SK-N-SH (cell line): ENCODE data around the gene NFASC.

ENCODE experiments used
- EP300 ChIP-seq, 2 experiments: IDR thresholded peaks; 2 replicates each; pipeline versions ENCODE4 v1.4.0 to v1.6.1; 2012; ENCODE audit warnings: borderline replicate concordance in 1 of 2, low read depth in 1 of 2, low read length in 1 of 2
- JUND ChIP-seq: IDR thresholded peaks from 2 replicates; pipeline ENCODE4 v1.4.0; 2012
- POLR2AphosphoS5 ChIP-seq: IDR thresholded peaks from 2 replicates; pipeline ENCODE4 v1.6.1; 2012; ENCODE audit warnings: low read depth, low read length
- RCOR1 ChIP-seq: fragments of 150-350 bp; IDR thresholded peaks from 2 replicates; pipeline ENCODE4 v1.6.1; 2017; ENCODE audit warnings: antibody characterized with exemption, low read length
- SIN3A ChIP-seq: IDR thresholded peaks from 2 replicates; pipeline ENCODE4 v1.6.1; 2012; ENCODE audit warnings: low read depth, mild to moderate bottlenecking, low read length, moderate library complexity, borderline replicate concordance
- TAF1 ChIP-seq: IDR thresholded peaks from 2 replicates; pipeline ENCODE4 v1.6.1; 2012; ENCODE audit warnings: low read depth, mild to moderate bottlenecking, low read length, moderate library complexity, borderline replicate concordance
- YY1 ChIP-seq: IDR thresholded peaks from 2 replicates; pipeline ENCODE4 v1.4.0; 2012; ENCODE audit warnings: low read depth, mild to moderate bottlenecking
- TF ChIP-seq, protein P1 (sequence below): fragments of 200-600 bp; sonication (generic); IDR thresholded peaks from 2 replicates; pipeline ENCODE4 v1.6.1; 2017; ENCODE audit warnings: antibody characterized with exemption, mild to moderate bottlenecking, moderate library complexity
- TF ChIP-seq, protein P2 (sequence below): IDR thresholded peaks from 2 replicates; pipeline ENCODE4; 2012
- TF ChIP-seq, protein P3 (sequence below): IDR thresholded peaks from 2 replicates; pipeline ENCODE4 v1.6.1; 2012; ENCODE audit warnings: mild to moderate bottlenecking, low read depth, low read length, moderate library complexity

DNA sequence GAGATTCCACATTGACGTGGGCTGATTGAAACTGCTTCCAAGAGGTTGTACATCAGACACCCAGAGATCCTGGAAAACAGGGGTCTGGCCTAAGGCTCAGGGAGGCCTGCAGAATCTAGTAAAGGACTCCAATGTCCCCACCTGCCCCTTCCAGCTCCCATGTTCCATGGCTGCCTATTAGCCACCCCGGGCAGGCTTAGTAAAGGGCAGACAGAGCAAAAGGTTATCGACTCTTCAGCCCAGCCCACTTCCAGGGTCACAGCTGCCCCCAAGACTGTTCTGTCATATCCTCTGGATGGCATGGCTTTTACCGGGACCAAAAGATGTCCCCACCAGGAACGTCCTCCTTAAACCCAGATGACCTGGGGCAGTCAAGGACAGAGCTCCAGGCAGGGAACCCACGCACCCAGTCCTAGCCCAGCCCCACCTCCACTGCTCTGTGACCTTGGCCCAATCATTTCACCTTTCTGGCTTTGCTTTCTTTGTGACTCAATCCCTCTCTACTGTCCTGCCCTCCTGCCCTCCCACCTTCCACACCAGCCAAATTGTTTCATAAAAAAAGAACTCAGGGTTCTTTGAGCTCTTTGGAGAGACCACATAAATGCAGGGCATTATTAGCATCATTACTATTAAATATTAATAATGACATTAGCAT, 167.6 kb downstream of the NFASC start:
- TF ChIP-seq, protein P1, sequence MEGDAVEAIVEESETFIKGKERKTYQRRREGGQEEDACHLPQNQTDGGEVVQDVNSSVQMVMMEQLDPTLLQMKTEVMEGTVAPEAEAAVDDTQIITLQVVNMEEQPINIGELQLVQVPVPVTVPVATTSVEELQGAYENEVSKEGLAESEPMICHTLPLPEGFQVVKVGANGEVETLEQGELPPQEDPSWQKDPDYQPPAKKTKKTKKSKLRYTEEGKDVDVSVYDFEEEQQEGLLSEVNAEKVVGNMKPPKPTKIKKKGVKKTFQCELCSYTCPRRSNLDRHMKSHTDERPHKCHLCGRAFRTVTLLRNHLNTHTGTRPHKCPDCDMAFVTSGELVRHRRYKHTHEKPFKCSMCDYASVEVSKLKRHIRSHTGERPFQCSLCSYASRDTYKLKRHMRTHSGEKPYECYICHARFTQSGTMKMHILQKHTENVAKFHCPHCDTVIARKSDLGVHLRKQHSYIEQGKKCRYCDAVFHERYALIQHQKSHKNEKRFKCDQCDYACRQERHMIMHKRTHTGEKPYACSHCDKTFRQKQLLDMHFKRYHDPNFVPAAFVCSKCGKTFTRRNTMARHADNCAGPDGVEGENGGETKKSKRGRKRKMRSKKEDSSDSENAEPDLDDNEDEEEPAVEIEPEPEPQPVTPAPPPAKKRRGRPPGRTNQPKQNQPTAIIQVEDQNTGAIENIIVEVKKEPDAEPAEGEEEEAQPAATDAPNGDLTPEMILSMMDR = no peak
- TF ChIP-seq TAF1 (no peak), RCOR1 (no peak), EP300 (IDR thresholded peaks at IDR 0.05; ENCODE audit: borderline replicate concordance in 1 of 2, low read depth in 1 of 2, low read length in 1 of 2) (no peak), POLR2AphosphoS5 (no peak), JUND (no peak), YY1 (no peak), SIN3A (no peak)
- TF ChIP-seq, protein P2, sequence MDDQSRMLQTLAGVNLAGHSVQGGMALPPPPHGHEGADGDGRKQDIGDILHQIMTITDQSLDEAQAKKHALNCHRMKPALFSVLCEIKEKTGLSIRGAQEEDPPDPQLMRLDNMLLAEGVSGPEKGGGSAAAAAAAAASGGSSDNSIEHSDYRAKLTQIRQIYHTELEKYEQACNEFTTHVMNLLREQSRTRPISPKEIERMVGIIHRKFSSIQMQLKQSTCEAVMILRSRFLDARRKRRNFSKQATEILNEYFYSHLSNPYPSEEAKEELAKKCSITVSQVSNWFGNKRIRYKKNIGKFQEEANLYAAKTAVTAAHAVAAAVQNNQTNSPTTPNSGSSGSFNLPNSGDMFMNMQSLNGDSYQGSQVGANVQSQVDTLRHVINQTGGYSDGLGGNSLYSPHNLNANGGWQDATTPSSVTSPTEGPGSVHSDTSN = no peak
- TF ChIP-seq, protein P3, sequence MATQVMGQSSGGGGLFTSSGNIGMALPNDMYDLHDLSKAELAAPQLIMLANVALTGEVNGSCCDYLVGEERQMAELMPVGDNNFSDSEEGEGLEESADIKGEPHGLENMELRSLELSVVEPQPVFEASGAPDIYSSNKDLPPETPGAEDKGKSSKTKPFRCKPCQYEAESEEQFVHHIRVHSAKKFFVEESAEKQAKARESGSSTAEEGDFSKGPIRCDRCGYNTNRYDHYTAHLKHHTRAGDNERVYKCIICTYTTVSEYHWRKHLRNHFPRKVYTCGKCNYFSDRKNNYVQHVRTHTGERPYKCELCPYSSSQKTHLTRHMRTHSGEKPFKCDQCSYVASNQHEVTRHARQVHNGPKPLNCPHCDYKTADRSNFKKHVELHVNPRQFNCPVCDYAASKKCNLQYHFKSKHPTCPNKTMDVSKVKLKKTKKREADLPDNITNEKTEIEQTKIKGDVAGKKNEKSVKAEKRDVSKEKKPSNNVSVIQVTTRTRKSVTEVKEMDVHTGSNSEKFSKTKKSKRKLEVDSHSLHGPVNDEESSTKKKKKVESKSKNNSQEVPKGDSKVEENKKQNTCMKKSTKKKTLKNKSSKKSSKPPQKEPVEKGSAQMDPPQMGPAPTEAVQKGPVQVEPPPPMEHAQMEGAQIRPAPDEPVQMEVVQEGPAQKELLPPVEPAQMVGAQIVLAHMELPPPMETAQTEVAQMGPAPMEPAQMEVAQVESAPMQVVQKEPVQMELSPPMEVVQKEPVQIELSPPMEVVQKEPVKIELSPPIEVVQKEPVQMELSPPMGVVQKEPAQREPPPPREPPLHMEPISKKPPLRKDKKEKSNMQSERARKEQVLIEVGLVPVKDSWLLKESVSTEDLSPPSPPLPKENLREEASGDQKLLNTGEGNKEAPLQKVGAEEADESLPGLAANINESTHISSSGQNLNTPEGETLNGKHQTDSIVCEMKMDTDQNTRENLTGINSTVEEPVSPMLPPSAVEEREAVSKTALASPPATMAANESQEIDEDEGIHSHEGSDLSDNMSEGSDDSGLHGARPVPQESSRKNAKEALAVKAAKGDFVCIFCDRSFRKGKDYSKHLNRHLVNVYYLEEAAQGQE = no peak
